ENCODE data around the gene CTIF.

GRCh38 chr18:48781988-48782363 is 243.1 kb downstream of the CTIF start:
- TF ChIP-seq POLR2A (IDR thresholded peaks at IDR 0.05; ENCODE audit: low read depth, low read length), result no peak
- TF ChIP-seq TAF1 (IDR thresholded peaks at IDR 0.05; ENCODE audit: borderline replicate concordance, low read depth, low read length), result no peak
